Esophagus squamous epithelium (tissue), 4 donors: ENCODE results near the gene NCAM1.

Experiments
- CTCF ChIP-seq, 6 experiments: fragments of 450-650 bp in 4 of 6; fragments of 200-600 bp in 2 of 6; sonication (generic) in 2 of 6; IDR thresholded peaks; one replicate each; pipeline ENCODE4 v1.5.1; 2016 to 2019; ENCODE audit warnings: antibody characterized with exemption in 6 of 6, mild to moderate bottlenecking in 4 of 6, moderate library complexity in 4 of 6
- POLR2A ChIP-seq, 4 donors: fragments of 450-650 bp; IDR thresholded peaks; one replicate each; pipeline ENCODE4 v1.6.1; 2017; ENCODE audit warnings: antibody characterized with exemption in 4 of 4, mild to moderate bottlenecking in 4 of 4, moderate library complexity in 3 of 4

DNA sequence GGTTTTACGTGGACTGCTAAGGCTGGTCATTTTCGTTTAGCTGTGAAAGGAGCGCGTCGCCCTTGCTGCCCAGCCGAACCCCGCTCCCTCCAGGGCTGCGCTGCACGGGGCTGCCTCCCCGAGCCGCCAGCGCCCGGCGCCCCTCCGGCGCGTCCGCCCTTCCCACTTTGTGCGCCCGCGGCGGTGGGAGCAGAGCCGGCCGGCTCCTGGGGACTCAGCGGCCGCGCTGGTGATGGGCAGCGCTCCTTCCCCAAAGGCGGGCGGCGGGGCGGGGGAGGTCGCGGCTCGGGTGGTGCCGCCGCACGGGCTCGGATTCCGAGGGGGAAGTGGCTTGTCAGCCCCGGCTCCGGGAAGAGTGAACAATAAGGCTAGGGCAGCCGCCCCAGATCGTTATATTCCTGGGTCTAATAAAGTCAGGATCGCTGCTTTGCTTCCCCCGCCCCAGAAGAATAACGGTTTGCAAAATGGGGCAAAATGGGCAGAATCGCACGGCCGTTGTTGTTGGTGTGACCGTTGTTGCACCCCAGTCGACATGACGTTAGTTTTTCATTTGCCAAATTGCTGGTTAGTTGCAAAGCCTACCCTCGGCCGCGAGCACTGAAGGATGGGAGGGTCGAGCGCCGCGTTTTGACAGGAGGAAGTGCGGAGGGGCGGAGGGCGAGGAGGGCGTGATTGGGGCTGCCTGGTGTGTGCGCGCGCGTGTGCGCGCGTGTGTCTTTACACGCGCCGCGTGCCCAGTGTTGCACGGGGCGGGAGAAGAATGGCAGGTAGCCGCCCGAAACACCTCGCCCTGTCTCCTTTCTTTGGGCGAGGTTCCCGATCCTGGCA, 745 bp downstream of the NCAM1 start:
- no peak for TF ChIP-seq CTCF (IDR thresholded peaks at IDR 0.05)
- no peak for TF ChIP-seq POLR2A (IDR thresholded peaks at IDR 0.05)
